GM19467 (cell line): ENCODE data around the gene KPNA5.

ENCODE experiments used
- ATAC-seq: cut with Tn5 transposase; IDR thresholded peaks from one replicate; pipeline ENCODE4 v1.9.1; 2021; ENCODE audit warnings: mild to moderate bottlenecking, moderate library complexity; ENCODE audit not compliant: unreplicated experiment

The KPNA5 gene

DNA sequence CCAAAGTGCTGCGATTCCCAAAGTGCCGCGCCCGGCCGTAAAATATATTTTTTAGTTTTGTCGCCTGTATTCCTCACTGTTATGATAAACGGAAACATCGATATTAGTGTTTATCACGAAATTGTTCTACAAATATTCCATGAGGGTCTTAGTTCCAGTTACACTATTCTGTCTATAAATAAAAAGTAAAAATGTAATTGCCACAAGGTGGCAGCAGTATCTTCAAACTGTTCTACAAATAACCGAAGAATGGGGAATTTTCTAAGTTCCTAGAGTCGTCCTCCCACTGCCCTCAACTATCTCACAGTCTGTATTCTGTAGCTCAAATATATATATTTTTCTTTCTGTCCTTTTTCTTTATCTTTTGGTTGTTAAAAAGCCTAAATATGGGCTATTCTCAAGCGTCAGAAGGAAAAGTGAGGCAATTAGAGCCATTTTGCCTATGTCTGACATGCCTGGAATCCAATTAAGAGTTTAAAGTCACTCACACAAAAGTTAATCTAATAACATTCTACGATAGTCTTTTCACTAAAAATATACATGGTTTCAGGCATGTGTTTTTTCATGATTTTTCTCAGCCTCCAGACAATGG is 98.7 kb downstream of the KPNA5 start:
- ATAC-seq, result no peak

DNA sequence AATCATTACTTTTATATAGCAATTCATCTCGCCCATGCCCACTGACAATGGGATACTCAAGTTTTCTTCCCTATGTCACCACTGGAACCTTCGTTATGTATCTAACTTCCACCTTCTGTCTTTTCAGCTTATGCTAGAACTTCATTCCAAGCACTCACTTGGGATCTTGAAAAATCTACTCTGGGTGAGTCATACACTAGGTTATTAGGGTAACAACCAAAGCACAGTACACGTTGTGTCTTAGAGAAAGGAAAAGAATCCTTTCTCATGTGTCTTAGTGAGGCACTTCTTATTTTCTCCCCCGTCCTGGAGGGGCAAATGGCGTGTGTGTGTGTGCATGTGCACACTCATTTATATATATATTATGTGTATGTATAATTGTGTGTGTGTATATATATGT is 102.8 kb downstream of the KPNA5 start:
- ATAC-seq, result no peak
